Measurements from ENCODE around the gene TTC7B. TPM values are rescaled to one million over a fixed set of nuclear protein-coding genes. Genes with fewer than 3 reads are reported as not detected.
A peak's percentile ranks its signal among the peaks of the same experiment; 100 is the strongest.

TTC7B gene
- total RNA-seq, 4 donors from 2014 or later: 0.18 to 53.6 (median 11.2) TPM

- H3K27ac ChIP-seq: no peak overlapping the region
- no peak for TF ChIP-seq POLR2A (IDR thresholded peaks at IDR 0.05)
- TF ChIP-seq CTCF (IDR thresholded peaks at IDR 0.05): no peak
- H3K4me3 ChIP-seq: no peak overlapping the region
- H3K9me3 ChIP-seq: no peaks in the 10 kb centered on the region
- DNase-seq: no peak
- no peaks in the 10 kb centered on the region for H3K36me3 ChIP-seq
- H3K27me3 ChIP-seq: no peaks in the 10 kb centered on the region
- H3K4me1 ChIP-seq: no peaks in the 10 kb centered on the region
These were observed 214.0 kb downstream of the TTC7B start for GRCh38 chr14:90602088-90602687.

GRCh38 chr14:90601563-90601962 lies 214.7 kb downstream of the TTC7B start:
- H3K9me3 ChIP-seq: no peaks in the 10 kb centered on the region
- H3K36me3 ChIP-seq: no peaks in the 10 kb centered on the region
- no peak for DNase-seq
- no peaks in the 10 kb centered on the region for H3K27me3 ChIP-seq
- no peak overlapping the region for H3K27ac ChIP-seq
- H3K4me3 ChIP-seq: no peak overlapping the region
- TF ChIP-seq CTCF (IDR thresholded peaks at IDR 0.05) (no peak), POLR2A (IDR thresholded peaks at IDR 0.05) (no peak)
- no peaks in the 10 kb centered on the region for H3K4me1 ChIP-seq

GRCh38 chr14:90600619-90601018 lies 215.6 kb downstream of the TTC7B start:
- no peaks in the 10 kb centered on the region for H3K4me1 ChIP-seq
- TF ChIP-seq POLR2A (IDR thresholded peaks at IDR 0.05) (no peak), CTCF (IDR thresholded peaks at IDR 0.05) (no peak)
- H3K27ac ChIP-seq: no peak overlapping the region
- no peaks in the 10 kb centered on the region for H3K9me3 ChIP-seq
- no peaks in the 10 kb centered on the region for H3K27me3 ChIP-seq
- no peaks in the 10 kb centered on the region for H3K36me3 ChIP-seq
- no peak for DNase-seq
- H3K4me3 ChIP-seq: no peak overlapping the region

GRCh38 chr14:90599748-90600507 lies 216.3 kb downstream of the TTC7B start:
- TF ChIP-seq CTCF (IDR thresholded peaks at IDR 0.05) (peak in 3 of 6 experiments; percentile 30 to 42 (median 39)), POLR2A (IDR thresholded peaks at IDR 0.05) (no peak)
- no peak for DNase-seq
- H3K9me3 ChIP-seq: no peaks in the 10 kb centered on the region
- H3K4me1 ChIP-seq: no peaks in the 10 kb centered on the region
- no peak overlapping the region for H3K27ac ChIP-seq
- no peak overlapping the region for H3K4me3 ChIP-seq
- H3K27me3 ChIP-seq: no peaks in the 10 kb centered on the region
- H3K36me3 ChIP-seq: no peaks in the 10 kb centered on the region

- no peak for DNase-seq
- no peaks in the 10 kb centered on the region for H3K36me3 ChIP-seq
- no peaks in the 10 kb centered on the region for H3K4me1 ChIP-seq
- no peaks in the 10 kb centered on the region for H3K27me3 ChIP-seq
- TF ChIP-seq POLR2A (IDR thresholded peaks at IDR 0.05) (no peak), CTCF (IDR thresholded peaks at IDR 0.05) (no peak)
- no peak overlapping the region for H3K4me3 ChIP-seq
- H3K9me3 ChIP-seq: no peaks in the 10 kb centered on the region
- no peak overlapping the region for H3K27ac ChIP-seq
These were observed 216.9 kb downstream of the TTC7B start for GRCh38 chr14:90599339-90599738.

Data from Peyer's patch (tissue), 4 donors.